Adipose tissue (tissue), 3 donors: ENCODE data around the gene NF1. TPM values are rescaled to one million over a fixed set of nuclear protein-coding genes. Genes with fewer than 3 reads are reported as not detected.

ENCODE experiments used
- H3K27ac ChIP-seq: one replicate; pipeline ENCODE4 v1.5.1; 2013; ENCODE audit warnings: low read depth, low read length
- WGBS, 3 donors: extraction: QIAGEN DNeasy Blood & Tissue Kit; methylation state at CpG; one replicate each; pipeline ENCODE4 v1.1.7; 2013; 5-methylcytosine and 5-hydroxymethylcytosine counted together
- polyA plus RNA-seq, 3 donors: library from polyadenylated mRNA; stranded (reverse); fragments of 200-250 nt; gene quantifications; one replicate each; pipeline ENCODE4 v1.2.3, GENCODE V29; 2013
- donor health status: healthy with polysubstance abuse.
- donor health status: Bipolar disorder and iron deficiency.
- donor health status: healthy.

NF1 gene
- polyA plus RNA-seq, 3 donors, result 5.6 to 9.1 (median 7.9) TPM

DNA sequence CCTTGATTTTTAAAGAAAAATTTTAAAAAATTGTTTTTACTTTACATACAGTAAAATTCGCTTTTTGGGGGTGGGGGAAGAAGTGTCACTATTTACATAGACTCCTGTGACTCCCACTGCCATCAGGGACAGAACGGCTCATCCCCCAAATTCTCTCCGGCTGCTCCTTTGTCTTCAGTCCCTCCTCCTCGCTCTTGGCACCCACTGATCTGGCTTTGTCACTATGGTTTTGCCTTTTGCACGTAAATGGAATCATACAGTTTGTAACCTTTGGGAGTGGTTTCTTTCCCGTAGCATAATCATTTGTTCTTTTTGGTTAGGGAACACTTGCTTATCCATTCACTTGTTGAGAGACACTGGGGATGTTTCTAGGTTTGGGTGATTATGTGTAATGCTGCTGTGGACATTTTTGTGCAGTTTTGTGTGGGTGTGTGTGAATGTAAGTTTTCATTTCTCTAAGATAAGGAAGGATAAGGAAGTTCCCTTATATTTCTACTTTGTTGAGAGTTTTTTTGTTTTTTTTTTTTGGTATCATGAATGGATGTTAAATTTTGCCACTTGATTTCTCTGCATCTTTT is 324.1 kb downstream of the NF1 start:
- WGBS, 3 donors, result 45 to 51% (median 48%) methylated on average over 6 of the region's 6 CpGs
- H3K27ac ChIP-seq, result no peak overlapping the region

DNA sequence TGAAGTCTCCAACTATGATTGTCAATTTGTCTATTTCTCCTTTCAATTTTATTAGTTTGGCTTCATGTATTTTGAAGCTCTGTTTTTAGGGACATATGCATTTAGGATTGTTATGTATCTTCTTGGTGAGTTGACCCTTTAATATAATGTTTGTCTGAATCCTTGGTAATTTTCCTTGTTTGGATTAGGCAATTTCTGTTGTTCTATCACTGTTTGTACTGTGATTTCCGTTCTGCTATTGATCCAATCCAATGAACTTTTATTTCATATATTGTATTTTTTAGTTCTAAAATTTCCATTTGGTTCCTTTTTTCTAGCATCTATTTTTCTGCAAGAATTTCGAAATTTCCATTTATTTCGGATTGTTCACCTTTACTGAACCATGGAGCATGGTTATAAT is 327.7 kb downstream of the NF1 start:
- H3K27ac ChIP-seq, result no peak overlapping the region
- 72 to 91% (median 89%) methylated on average over 3 of the region's 3 CpGs for WGBS, 3 donors

DNA sequence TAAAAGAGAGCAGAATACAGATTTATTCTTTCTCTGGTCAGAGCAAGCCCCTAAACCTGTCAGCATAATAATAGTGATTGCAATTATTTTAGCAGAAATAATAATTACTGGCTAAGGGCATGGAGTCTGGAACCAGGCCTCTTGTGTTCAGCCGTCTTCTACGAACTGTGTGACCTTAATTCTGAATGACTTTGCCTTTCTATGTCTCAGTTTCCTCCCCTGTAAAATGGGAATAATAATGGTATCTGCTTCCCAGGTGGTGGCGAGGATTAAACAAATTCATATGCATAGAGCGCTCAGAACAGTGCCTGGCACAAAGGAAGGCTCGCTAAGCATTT is 330.1 kb downstream of the NF1 start:
- H3K27ac ChIP-seq, result no peak overlapping the region
- 37 to 64% (median 59%) methylated on average over 5 of the region's 5 CpGs for WGBS, 3 donors

DNA sequence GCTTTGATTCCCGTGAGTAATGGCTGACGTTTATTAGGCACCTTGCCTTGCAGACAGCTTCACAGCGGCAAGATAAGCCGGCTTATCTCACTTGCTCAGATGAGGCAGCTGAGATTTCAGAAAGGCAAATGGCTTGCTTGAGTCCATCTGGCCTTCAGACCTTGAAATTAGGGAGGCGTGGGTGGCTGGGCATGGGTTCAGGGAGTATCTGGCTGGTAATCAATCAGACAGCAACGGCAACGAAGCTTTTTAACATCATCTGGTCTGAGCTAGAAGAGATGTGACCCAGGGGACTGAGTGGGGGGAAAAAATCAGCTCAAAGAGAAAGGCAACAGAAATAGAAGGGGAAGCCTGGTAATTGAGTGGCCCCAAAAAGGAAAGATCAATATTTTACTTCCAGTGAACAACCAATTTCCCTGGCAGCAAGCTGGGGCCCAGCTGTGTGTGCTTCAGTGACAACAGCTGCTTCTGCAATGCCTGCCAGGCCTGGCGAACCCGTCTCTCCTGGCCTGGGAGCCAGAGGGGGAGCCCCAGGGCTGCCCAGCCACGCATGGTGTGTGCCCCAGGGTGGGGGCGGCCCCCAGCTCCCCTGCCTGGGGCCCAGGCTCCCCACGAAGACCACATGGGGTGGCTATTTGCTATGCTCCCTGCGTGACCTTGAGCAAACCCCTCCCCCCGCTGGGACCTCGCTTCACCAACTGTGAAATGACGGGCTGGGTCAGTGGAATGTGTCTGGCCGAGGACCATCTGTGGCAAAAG is 330.7 kb downstream of the NF1 start:
- no peak overlapping the region for H3K27ac ChIP-seq
- 10 to 48% (median 40%) methylated on average over 17 of the region's 17 CpGs for WGBS, 3 donors

Other genes with a start within 250 kb of the NF1 start
- gene TEFM, start 188.7 kb upstream of the NF1 start, polyA plus RNA-seq, result 10 to 100 TPM in 2 of 3 donors, 1 to 10 TPM in 1; 4.9 to 18.3 (median 11.3) TPM
- gene ADAP2, start 173.0 kb upstream of the NF1 start, polyA plus RNA-seq, result 10 to 100 TPM in 1 of 3 donors, 1 to 10 TPM in 2; 2.1 to 17.8 (median 8.6) TPM
- gene RNF135, start 123.9 kb upstream of the NF1 start, polyA plus RNA-seq, result 10 to 100 TPM; 10.7 to 27.2 (median 20.1) TPM
- 1 to 10 TPM in 1 of 3 donors, under 1 TPM in 2; 0.06 to 2.5 (median 0.49) TPM for gene OMG, start 202.3 kb downstream of the NF1 start, polyA plus RNA-seq
- 10 to 100 TPM in 2 of 3 donors, 1 to 10 TPM in 1; 1.5 to 17.0 (median 13.1) TPM for gene EVI2B, start 219.1 kb downstream of the NF1 start, polyA plus RNA-seq
- gene EVI2A, start 226.6 kb downstream of the NF1 start, polyA plus RNA-seq, result 10 to 100 TPM in 1 of 3 donors, 1 to 10 TPM in 2; 1.4 to 13.3 (median 6.6) TPM